Liver (tissue), 3 donors: ENCODE data around the gene CPNE1.

Experiments used
- MAX ChIP-seq: IDR thresholded peaks from 2 replicates; pipeline ENCODE4 v1.6.1; 2016; ENCODE audit warnings: antibody characterized with exemption
- RAD21 ChIP-seq, 2 donors: IDR thresholded peaks; 2 replicates each; pipeline ENCODE4 v1.6.1; 2016; ENCODE audit warnings: antibody characterized with exemption in 2 of 2, mild to moderate bottlenecking in 2 of 2
- TF ChIP-seq, protein P1 (sequence below): fragments of 150-350 bp; IDR thresholded peaks from 2 replicates; pipeline ENCODE4 v1.5.1; 2017; ENCODE audit warnings: improper control_type of control experiment, low read depth, low read length; ENCODE audit not compliant: missing input control
- TF ChIP-seq, protein P2 (sequence below): IDR thresholded peaks from 2 replicates; pipeline ENCODE4 v1.6.1; 2016; ENCODE audit warnings: antibody characterized with exemption
- donor health status: healthy.
- donor health status: healthy.

- TF ChIP-seq, protein P1, sequence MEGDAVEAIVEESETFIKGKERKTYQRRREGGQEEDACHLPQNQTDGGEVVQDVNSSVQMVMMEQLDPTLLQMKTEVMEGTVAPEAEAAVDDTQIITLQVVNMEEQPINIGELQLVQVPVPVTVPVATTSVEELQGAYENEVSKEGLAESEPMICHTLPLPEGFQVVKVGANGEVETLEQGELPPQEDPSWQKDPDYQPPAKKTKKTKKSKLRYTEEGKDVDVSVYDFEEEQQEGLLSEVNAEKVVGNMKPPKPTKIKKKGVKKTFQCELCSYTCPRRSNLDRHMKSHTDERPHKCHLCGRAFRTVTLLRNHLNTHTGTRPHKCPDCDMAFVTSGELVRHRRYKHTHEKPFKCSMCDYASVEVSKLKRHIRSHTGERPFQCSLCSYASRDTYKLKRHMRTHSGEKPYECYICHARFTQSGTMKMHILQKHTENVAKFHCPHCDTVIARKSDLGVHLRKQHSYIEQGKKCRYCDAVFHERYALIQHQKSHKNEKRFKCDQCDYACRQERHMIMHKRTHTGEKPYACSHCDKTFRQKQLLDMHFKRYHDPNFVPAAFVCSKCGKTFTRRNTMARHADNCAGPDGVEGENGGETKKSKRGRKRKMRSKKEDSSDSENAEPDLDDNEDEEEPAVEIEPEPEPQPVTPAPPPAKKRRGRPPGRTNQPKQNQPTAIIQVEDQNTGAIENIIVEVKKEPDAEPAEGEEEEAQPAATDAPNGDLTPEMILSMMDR = no peak
- TF ChIP-seq, protein P2, sequence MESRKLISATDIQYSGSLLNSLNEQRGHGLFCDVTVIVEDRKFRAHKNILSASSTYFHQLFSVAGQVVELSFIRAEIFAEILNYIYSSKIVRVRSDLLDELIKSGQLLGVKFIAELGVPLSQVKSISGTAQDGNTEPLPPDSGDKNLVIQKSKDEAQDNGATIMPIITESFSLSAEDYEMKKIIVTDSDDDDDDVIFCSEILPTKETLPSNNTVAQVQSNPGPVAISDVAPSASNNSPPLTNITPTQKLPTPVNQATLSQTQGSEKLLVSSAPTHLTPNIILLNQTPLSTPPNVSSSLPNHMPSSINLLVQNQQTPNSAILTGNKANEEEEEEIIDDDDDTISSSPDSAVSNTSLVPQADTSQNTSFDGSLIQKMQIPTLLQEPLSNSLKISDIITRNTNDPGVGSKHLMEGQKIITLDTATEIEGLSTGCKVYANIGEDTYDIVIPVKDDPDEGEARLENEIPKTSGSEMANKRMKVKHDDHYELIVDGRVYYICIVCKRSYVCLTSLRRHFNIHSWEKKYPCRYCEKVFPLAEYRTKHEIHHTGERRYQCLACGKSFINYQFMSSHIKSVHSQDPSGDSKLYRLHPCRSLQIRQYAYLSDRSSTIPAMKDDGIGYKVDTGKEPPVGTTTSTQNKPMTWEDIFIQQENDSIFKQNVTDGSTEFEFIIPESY = no peak
- TF ChIP-seq RAD21 (IDR thresholded peaks at IDR 0.05) (no peak), MAX (no peak)
Measured at GRCh38 chr20:35607003-35607735, 57.5 kb downstream of the CPNE1 start.
